ENCODE data around the gene FZD10.

Gene FZD10

DNA sequence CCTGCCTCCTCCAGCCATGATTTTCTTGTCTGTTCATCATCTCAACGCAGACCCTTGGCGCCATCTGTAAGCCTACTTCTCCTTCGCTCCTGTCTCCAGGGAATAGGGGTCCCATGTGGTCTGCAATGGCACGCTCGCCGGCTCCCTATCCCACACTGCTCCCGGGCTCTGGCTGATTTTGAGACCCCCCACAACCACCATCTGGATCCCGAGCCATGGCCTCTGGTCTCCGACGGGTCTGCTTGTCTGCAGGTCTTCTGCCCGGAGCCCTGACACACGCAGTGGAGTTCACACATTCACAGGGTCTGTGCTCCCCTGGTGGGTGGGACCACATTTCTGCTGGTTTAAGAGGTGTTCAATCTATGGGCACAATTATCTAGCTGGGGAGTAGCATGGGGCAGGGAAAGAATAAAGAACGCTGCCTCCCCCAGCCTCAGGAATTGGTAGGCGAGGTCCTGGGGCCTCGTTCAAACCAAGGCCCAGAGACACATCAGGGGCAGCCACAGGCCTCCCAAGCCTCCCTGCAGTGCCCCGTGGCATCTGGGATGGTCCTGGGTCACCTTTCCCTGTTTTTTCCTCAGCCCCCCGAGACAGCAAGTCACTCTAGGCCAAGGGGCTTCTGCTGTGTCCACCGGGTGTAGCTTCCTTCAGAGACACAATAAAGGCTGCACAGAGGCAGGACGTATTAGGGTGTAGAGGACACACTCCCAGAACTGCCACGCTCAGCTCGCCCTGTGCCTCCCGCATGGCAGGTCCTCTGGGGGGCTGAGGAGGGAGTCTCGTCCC is 21.5 kb downstream of the FZD10 start:
- no peak for DNase-seq

DNA sequence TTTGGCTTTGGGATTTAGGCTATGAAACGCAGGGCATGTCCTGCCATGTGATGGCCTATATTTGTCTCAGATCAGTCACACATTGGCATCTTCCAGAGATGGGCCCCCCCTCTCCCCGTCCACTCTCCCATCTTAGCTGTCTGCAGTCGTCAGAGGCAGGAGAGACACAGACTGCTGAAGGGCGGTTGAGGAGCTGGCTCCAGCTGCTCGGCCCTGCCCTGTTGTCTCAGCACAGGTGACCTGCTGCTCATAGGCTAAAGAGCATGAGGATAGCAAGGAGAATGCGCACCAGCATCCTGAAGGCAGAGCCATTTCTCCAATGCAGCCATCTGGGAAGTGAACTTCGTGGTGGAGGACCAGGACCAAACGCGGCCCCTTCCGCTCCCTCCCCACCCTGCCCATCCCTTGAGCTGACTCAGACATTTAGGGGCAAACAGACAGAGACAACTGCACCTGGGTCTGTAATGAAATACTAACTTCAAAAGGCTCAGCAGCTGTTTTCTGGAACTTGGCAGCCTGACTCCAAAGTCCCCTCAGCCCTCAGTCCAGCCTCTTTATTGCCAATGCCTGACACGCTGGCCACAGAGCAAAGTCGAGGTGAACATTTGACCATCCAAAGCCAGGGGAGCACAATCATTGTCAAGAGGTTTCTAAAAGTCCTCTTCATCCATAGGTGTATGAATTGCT is 22.3 kb downstream of the FZD10 start:
- DNase-seq, result no peak

DNA sequence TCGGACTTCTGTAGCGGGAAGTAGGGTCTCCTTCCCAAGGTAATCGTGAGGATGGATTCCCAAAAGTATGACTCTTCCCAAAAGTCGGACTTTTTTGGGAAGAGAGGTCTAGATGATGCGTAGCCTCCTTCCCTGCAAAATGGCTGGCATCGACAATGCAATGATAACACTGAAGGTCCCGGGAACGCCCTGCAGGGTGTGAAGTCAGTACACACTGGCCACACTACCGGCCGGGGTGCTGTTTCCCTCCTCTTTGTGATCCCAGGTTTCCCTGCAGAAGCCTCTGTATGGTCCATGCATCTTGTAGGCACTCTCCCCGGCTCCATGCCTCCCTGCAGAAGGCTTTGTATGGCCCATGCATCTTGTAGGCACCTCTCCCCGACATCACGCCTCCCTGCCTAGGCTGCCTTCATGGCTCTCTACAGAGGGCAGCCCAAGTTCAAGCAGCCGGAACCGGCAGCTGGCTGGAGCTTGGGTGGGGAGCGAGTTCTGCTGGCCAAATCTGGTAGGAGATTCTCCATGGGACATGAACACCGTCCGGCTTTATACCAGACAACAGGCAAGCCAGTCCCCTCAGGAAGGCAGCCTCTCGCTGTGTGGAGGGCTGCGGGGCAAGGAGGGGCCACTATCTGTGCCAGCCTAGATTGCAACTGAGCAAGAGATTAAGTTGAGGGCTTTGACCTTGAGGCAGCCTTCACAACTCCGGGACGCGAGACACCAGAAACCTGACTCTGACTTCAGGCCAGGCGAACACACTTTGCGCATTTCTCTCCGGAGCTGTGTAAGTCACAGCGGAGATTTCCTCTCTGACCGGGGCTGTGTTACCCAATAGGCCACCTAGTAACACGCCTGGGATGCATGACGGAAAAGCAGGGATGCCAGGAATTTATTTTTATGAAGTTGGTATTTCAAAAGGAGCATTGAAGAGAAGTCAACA is 23.5 kb downstream of the FZD10 start:
- DNase-seq, result no peak

DNA sequence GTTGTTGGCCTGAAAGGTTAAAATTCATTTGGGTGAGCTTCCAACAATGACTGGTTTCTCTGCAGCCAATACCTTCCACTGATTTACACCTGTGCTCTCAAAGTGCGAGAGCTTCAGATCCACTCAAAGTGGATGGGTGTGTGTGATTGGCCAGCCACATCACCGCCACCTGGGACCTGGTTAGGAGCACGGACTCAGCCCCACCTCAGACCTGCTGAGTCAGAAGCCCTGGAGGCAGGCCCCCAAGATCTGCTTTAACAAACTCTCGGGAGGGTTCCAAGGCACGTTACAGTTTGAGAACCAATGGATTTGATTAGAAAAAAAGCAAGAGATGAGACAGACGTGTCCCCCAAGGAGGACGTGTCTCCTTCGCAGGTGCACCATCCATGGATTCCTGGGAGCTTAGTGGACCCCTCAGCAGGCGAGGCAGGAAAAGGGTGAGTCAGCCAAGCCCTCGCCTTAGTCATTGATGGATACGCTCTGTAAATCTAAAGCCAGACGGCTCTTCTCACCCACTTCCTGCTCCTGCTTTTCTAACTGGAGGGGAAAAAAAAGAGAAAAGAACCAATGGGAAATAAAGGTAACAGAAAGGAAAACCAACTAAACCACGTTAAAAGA is 24.5 kb downstream of the FZD10 start:
- no peak for DNase-seq

DNA sequence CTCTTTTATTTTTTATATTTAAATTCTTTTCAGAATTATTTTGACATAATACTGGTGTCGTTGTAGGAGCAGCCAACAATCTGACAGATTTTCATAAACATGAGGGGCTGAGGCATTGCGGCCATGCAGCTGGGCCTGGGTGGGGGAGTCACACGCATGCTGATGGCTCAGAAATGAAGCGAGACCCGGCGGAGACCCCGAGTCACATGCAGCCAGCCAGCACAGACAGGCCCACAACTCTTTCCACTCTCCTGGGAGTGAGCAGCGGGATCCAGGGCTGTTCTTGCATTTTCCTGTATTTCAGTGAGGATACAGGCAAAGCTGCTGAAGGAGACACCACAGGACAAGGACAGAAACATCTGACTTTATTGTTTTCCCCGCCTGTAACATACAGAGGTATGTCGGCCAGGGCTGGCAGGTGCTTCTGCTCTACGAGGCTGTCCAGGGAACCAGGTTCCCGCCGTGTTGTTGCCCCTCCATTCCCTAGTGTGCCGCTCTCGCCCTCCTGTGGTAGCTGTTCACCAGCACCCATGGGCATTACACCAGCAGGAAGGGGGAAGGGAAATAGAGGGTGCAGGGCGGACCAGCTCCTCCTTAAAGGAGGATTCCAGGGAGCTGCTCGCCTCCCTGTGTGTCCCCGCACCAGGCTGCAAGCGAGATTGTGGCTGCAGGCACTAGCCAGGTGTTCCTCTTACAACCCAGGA is 30.5 kb downstream of the FZD10 start:
- DNase-seq, result peak; percentile 19

DNA sequence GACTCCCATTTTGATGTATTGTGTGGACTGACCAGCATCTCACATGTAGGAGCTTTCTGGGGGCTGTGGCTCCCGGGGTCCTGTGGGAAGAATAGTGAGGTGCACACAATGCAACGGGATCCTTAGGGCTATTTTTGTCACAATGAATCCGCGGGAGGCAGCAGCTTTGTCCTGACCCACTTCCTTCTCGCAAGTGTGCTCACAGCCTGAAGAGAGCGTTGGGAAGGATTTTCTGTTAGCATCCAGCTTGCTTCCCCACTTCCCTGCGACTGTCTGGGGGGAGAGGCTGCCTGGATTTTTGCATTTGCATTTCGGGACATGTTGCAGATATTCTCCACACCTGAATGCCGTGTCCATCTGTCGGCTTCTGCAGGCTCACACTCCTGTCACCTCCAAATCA is 31.9 kb downstream of the FZD10 start:
- DNase-seq, result no peak

DNA sequence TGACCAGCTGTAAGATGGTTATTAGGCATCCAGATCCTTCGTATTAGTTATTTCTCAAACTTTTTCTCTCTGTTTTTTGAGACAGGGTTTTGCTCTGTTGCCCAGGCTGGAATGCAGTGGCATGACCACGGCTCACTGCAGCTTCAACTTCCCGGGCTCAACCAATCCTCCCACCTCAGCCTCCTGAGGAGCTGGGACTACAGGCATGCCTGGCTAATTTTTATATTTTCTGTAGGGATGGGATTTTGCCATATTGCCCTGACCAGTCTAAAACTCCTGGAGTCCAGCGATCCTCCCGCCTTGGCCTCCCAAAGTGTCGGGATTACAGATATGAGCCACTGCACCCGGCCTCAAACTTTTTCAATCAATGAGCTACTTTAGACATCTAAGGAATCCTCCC is 33.1 kb downstream of the FZD10 start:
- no peak for DNase-seq

DNA sequence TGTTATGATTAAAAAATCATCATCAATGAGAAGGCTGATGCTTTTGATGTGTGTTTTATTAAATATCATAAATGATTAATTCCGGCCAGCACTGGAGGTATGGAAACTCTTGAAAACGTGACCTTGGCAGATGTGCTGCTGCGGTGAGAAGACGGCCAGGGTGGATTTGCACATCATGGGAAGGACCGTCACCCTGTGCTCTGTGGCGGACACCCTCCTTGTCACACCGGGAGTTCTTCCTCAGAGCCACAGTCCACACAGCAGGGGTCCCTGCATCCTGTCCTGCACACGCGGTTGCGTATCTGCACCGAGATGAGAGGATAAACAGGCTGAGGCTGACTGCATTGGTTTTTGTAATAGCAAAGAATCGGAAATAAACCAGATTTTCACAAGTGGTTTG is 33.5 kb downstream of the FZD10 start:
- DNase-seq, result no peak

DNA sequence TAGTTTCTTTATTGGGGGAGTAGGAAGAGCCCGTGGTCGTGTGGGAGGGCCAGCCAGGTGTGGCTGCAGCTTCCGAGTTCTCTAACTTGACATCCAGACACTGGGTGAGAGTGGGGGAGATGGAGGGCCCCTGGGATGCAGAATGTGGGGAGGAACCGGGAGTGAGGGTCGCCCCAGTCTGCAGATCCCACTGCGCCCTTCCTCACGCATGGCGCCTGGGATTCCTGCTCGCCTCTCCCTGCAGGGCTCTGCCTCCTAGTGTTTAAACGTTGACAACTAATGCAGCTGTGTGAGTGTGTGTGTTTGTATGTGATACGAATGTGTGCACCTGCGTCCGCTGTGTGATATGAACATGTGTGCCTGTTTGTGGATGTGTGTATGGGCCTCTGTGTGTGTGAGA is 34.6 kb downstream of the FZD10 start:
- DNase-seq, result no peak

DNA sequence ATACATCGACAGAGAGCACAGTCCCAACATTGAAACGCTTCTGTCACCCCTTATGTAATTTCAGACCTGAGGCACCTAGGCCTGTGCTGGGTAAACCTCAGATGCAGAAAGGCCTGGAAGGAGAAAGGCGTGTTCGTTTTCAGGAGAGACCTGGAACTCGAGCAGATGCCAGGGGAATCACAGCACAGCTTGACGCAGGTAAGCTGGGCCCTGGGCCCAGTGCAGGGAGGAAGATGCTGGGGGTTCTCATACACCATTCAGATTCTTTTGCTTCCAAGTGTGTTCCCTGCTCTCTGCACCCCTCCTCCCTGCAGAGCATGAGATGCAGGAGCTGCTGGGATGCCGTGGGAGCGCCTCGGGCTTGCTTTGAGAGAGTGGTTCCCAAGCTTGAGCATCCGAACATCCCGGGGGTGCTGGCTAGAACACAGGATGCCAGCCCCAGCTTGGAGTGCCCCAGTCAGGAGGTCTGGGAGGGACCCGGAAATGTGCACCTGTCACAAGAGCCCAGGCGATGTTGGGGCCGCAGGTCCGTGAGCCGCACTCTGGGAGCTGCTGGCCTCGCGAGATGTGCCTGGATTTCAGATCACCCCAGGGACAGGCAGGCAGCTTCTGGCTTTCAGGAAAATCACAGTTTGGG is 35.9 kb downstream of the FZD10 start:
- peak; percentile 1 for DNase-seq

DNA sequence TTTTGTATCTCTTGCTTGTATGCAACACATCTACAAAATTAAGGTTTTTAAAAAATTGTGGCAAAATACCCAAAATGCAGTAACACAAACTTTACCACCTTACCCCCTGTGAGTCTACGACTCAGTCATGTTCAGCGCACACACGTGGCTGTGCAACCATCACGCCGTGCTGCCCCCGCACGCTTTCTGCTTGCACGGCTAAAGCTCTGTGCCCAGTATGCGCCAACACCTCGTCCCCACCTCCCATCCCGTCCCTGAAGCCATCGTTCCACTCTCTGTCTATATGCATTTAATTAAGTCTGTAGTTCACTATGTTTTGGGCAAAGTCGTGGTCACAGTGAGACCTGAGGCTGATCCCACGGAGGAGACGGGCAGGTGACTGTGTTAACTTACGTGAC is 36.4 kb downstream of the FZD10 start:
- no peak for DNase-seq

DNA sequence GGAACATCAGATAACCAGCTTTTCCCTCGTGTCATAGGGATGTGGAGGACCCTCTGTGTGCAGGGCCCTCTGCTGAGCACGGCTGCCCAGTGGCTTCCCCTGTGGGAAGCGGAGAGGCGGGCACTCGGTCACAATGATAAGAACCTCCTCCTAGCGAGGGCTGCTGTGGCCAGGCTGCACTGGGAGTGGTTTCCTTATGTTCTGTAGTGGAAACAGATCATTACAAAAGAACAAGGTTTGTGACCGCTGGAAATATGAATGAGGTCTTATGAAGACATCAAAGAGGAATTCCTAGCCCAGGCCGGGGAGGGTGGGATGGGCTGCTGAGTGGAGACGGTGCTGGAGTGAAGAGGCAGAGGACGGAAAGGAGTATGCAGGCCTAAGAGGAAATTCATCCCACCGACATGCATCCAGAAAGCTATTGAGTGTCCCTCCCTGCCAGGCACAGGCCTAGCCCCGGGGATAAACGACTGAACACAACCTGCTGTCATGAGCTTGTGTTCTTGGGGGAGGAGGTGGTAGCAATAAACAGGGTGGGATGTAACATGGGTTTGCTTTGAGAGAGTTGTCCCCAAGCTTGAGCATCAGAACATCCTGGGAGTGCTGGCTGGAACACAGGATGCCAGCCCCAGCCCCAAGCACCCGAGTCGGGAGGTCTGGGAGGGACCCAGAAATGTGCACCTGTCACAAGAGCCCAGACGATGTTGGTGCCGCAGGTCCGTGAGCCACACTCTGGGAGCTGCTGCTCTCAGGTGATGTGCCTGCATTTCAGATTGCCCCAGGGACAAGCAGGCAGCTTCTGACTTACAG is 37.5 kb downstream of the FZD10 start:
- no peak for DNase-seq

DNA sequence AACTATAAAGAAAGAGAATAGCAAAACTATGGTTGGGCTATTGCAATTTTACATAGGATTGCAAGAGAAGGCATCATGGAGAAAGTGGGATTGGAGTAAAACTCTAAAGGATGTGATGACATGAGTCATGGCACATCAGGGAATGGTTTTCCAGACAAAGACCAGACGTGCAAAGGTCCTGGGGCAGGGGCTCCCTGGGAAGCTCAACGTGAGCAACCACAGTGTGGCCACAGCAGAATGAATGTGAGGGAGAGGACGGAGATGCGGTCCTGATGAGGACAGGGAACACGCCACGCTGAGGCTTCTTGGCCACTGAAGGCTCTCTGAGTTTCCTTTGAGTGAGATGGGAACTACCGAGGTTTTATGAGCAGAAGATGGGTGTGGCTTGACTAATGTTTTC is 38.2 kb downstream of the FZD10 start:
- DNase-seq, result no peak

DNA sequence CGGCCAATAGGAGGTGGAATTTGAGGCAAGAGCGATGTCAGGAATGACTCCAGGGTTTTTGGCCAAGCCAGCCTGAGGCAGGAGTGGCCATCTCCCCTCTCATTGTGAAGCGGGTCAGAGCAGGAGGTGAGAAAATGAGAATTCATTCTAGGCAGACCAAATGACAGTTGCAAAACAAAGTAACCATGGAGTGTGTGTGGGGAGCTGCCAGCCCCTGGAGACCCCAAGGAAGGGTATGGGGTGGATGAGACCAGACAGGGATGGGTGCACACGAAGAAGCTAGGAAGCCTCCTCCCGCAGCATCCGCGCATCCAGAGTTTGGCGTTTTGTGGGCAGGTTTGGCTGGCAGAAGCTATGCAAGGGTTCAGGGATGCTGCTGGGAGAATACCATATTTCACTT is 38.8 kb downstream of the FZD10 start:
- DNase-seq, result no peak

DNA sequence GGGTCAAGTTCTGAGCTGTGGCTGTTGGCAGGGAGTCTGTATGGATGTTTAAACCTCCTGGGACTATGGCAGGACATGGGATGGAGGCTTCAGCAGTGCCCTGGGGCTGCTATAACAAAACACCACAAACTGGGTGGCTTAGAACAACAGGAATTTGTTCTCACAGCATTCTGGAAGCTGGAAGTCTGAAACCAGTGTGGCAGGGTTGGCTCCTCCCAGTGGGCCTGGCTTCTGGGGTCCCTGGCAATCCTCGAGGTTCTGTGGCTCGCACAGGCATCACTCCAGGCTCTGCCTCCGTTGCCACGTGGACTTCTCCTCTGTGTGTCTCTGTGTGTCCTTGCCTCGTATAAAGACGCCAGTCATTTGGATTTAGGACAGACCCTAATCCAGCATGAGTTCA is 39.9 kb downstream of the FZD10 start:
- DNase-seq, result no peak

DNA sequence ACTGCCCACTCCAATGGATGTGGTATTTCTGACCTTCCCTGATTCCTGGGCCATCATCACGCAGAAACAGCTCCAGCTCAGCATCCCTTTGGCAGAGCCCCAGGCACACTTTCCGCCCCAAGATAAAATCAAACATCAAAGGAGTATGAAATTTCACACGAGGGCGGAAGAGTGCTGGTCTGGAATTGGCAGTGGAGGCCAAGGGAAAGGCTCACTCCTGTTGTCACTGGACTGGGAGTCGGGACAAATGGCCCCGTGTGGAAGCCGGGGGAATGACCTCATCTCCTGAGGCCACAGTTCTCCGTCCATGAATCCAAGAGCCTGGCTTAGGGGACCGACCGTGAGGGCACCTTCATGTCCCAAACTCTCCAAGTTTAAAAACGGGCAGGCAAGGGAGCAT is 40.9 kb downstream of the FZD10 start:
- no peak for DNase-seq

DNA sequence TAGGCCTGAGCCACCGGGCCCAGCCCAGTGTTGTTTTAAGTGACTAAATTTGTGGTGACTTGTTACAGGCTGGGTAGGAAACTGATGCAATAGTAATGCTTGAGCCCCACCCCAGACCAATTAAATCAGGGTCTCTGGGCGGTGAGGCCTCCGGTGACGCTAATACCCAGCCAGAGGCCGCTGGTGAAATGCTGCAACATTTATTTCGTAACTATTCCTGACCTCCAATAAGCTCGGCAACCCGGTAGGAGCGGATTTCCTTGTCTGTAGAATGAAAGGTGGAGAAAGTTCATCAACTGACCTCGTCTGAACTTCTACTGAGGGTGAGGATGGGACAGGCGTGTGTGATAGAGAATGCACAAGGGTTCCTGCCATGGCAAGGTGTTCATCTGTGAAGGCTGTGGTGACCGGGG is 42.3 kb downstream of the FZD10 start:
- no peak for DNase-seq

DNA sequence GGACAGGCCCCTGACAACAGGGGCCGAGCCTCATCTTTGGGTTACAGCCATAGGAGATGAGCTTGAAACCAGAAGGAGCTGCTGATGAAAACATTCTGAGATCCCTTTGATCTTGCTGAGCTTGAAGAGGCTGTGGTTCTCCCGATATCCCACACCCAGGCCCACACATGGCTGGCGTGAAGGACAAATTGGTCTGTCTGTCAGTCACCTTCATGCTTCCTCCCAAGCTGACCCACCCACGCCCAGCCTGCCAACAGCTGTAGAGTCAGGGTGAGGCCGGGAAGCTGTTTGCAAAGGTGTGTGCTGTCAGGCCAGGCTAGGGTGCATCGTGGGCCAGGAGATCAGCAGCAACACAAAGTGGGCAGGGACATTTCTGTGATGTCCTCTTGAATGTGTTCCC is 43.2 kb downstream of the FZD10 start:
- no peak for DNase-seq

DNA sequence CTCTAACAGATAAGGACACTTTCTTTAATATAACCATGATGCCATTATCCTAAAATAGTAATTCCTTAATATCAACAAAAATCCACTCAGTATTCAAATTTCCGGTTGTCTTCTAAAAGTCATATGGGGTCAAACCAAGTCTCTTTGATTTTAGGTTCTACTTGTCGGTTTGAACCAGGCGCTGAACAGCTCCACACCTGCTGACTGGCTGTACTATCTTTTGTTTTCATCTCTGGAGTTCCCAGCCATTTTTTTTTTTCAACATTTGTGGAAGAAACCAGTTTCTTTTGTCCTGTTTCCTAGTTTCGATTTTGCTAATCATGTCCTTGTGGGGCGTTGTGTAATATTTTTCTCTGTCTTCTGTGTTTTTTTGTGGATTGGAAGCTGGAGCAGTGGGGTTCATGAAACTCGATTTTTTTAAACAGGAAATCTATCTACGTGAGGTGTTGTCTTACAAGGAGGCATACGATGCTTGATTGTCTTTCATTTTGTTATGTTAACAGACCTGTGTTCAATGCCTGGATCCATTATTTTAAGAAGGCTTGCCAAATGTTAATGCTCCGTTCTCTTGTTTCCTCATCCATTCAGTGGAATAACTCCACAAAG is 50.2 kb downstream of the FZD10 start:
- no peak for DNase-seq

DNA sequence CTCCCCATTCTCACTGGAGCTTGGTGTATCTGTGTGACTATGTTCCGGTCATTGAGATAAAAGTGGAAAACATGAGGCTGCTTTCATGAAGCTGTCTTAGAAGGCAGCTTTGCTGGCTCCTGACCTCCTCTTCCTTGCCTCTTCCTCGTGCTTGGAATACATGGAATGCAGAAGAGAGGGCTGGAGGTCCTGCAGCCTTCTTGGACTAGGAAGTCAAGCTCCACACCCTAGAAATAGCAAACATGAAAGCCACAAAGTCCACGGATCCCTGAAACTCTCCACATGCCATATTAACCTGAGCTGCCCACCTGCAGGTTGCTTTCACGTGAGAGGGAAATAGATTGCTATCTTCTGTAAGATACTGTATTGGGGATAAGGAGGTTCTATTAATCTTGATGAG is 51.0 kb downstream of the FZD10 start:
- DNase-seq, result no peak
